H9 (cell line): Measurements from ENCODE around the gene SPATS2. TPM values are rescaled to one million over a fixed set of nuclear protein-coding genes. Genes with fewer than 3 reads are reported as not detected.
A peak's percentile ranks its signal among the peaks of the same experiment; 100 is the strongest.

Experiments
- DNase-seq: peaks from one replicate; pipeline ENCODE4 v3.0.0-alpha.2; 2017
- H2AFZ ChIP-seq: one replicate; pipeline ENCODE4 v1.6.1; 2013; ENCODE audit warnings: mild to moderate bottlenecking, low read length, control low read depth, moderate library complexity
- H2AK5ac ChIP-seq: 2 replicates; pipeline ENCODE4 v1.6.1; 2013; ENCODE audit warnings: low read length, control low read depth, mixed read lengths; ENCODE audit not compliant: insufficient read length
- H2BK120ac ChIP-seq: one replicate; pipeline ENCODE4 v1.6.1; 2013; ENCODE audit warnings: low read depth, mild to moderate bottlenecking, low read length, control low read depth, inconsistent platforms; ENCODE audit not compliant: poor library complexity, severe bottlenecking
- H2BK12ac ChIP-seq: 2 replicates; pipeline ENCODE4 v1.6.1; 2013; ENCODE audit warnings: low read length, control low read depth, mixed read lengths, low read depth; ENCODE audit not compliant: insufficient read length
- H2BK15ac ChIP-seq: 2 replicates; pipeline ENCODE4 v1.6.1; 2013; ENCODE audit warnings: low read depth, low read length, control low read depth
- H2BK20ac ChIP-seq: one replicate; pipeline ENCODE4 v1.6.1; 2013; ENCODE audit warnings: low read depth, mild to moderate bottlenecking, low read length, control low read depth, inconsistent platforms; ENCODE audit not compliant: poor library complexity, severe bottlenecking
- H2BK5ac ChIP-seq: 2 replicates; pipeline ENCODE4 v1.6.1; 2013; ENCODE audit warnings: low read length, control low read depth, mixed read lengths; ENCODE audit not compliant: insufficient read length
- H3K14ac ChIP-seq: 2 replicates; pipeline ENCODE4 v1.6.1; 2013; ENCODE audit warnings: low read length, control low read depth; ENCODE audit not compliant: insufficient read depth
- H3K18ac ChIP-seq: 2 replicates; pipeline ENCODE4 v1.6.1; 2013; ENCODE audit warnings: low read depth, mild to moderate bottlenecking, mixed read lengths, low read length, control low read depth; ENCODE audit not compliant: insufficient read length
- H3K23ac ChIP-seq: 2 replicates; pipeline ENCODE4 v1.6.1; 2013; ENCODE audit warnings: low read length, control low read depth, mixed read lengths, low read depth; ENCODE audit not compliant: insufficient read length
- H3K23me2 ChIP-seq: 2 replicates; pipeline ENCODE4 v1.6.1; 2013; ENCODE audit warnings: low read depth, mild to moderate bottlenecking, mixed read lengths, low read length, control low read depth; ENCODE audit not compliant: insufficient read length, poor library complexity, severe bottlenecking
- H3K27ac ChIP-seq: 2 replicates; pipeline ENCODE4 v1.5.1; 2013; ENCODE audit warnings: low read length, control low read depth, mixed read lengths, low read depth; ENCODE audit not compliant: insufficient read length
- H3K27me3 ChIP-seq: 2 replicates; pipeline ENCODE4 v1.6.1; 2013; ENCODE audit warnings: low read length, control low read depth, inconsistent platforms; ENCODE audit not compliant: insufficient read depth
- H3K4ac ChIP-seq: 2 replicates; pipeline ENCODE4 v1.6.1; 2013; ENCODE audit warnings: low read depth, mild to moderate bottlenecking, control low read depth, inconsistent platforms, low read length, moderate library complexity
- H3K4me1 ChIP-seq: 2 replicates; pipeline ENCODE4 v1.6.1; 2013; ENCODE audit warnings: low read length, control low read depth, inconsistent platforms; ENCODE audit not compliant: insufficient read depth
- H3K4me2 ChIP-seq: 2 replicates; pipeline ENCODE4 v1.6.1; 2013; ENCODE audit warnings: low read length, control low read depth, mixed read lengths; ENCODE audit not compliant: insufficient read length, insufficient read depth
- H3K56ac ChIP-seq: 2 replicates; pipeline ENCODE4 v1.6.1; 2013; ENCODE audit warnings: low read depth, mild to moderate bottlenecking, mixed read lengths, low read length, control low read depth; ENCODE audit not compliant: insufficient read length
- H3K79me1 ChIP-seq: 2 replicates; pipeline ENCODE4 v1.6.1; 2013; ENCODE audit warnings: low read depth, mild to moderate bottlenecking, moderate library complexity, low read length, control low read depth, inconsistent platforms; ENCODE audit not compliant: insufficient read depth, poor library complexity, severe bottlenecking
- H3K79me2 ChIP-seq: 2 replicates; pipeline ENCODE4 v1.6.1; 2013; ENCODE audit warnings: low read length, control low read depth, inconsistent platforms; ENCODE audit not compliant: insufficient read depth
- H3K9ac ChIP-seq: 2 replicates; pipeline ENCODE4 v1.6.1; 2013; ENCODE audit warnings: low read length, control low read depth, mixed read lengths; ENCODE audit not compliant: insufficient read length; ENCODE audit errors: extremely low read depth
- H3K9me3 ChIP-seq: one replicate; pipeline ENCODE4 v1.6.1; 2013; ENCODE audit warnings: low read depth, low read length, inconsistent platforms; ENCODE audit not compliant: control insufficient read depth
- H3T11ph ChIP-seq: one replicate; pipeline ENCODE4 v1.6.1; 2013; ENCODE audit warnings: mild to moderate bottlenecking, low read length, control low read depth, inconsistent platforms
- H4K20me1 ChIP-seq: one replicate; pipeline ENCODE4 v1.6.1; 2013; ENCODE audit not compliant: control insufficient read depth, insufficient read length, insufficient read depth
- H4K5ac ChIP-seq: 2 replicates; pipeline ENCODE4 v1.6.1; 2013; ENCODE audit warnings: low read depth, mild to moderate bottlenecking, mixed read lengths, low read length, control low read depth; ENCODE audit not compliant: insufficient read length
- H4K8ac ChIP-seq: replicated peaks from 2 replicates; pipeline ENCODE4 v1.6.1; 2013; ENCODE audit warnings: low read length, control low read depth, mixed read lengths, low read depth; ENCODE audit not compliant: insufficient read length
- H4K91ac ChIP-seq: 2 replicates; pipeline ENCODE4 v1.6.1; 2013; ENCODE audit warnings: low read depth, mild to moderate bottlenecking, moderate library complexity, mixed read lengths, low read length, control low read depth; ENCODE audit not compliant: insufficient read length
- H3K27ac Mint-ChIP-seq, 3 experiments: 2 replicates in 2 of 3; 3 replicates in 1 of 3; pipeline ENCODE4 v1.8.0; 2020 to 2021; ENCODE audit warnings: mixed read lengths in 3 of 3, mild to moderate bottlenecking in 1 of 3, moderate library complexity in 1 of 3
- H3K27me3 Mint-ChIP-seq: 2 replicates; pipeline ENCODE4 v1.8.0; 2021; ENCODE audit warnings: low read depth, mild to moderate bottlenecking, moderate library complexity, mixed read lengths
- H3K36me3 Mint-ChIP-seq, 3 experiments: 2 replicates in 2 of 3; 3 replicates in 1 of 3; pipeline ENCODE4 v1.8.0; 2020 to 2021; ENCODE audit warnings: low read depth in 3 of 3, mixed read lengths in 3 of 3; ENCODE audit not compliant: insufficient read depth in 1 of 3
- H3K4me1 Mint-ChIP-seq, 2 experiments: 2 replicates each; pipeline ENCODE4 v1.8.0; 2020; ENCODE audit warnings: mixed read lengths in 2 of 2
- H3K4me3 Mint-ChIP-seq, 2 experiments: 2 replicates in 1 of 2; 3 replicates in 1 of 2; pipeline ENCODE4 v1.8.0; 2020 to 2021; ENCODE audit warnings: mild to moderate bottlenecking in 2 of 2, mixed read lengths in 2 of 2, moderate library complexity in 1 of 2
- H3K9me3 Mint-ChIP-seq, 2 experiments: 2 replicates in 1 of 2; 3 replicates in 1 of 2; pipeline ENCODE4 v1.8.0; 2020; ENCODE audit warnings: mild to moderate bottlenecking in 2 of 2, mixed read lengths in 2 of 2, moderate library complexity in 1 of 2
- CTCF ChIP-seq: fragments of 200-600 bp; sonication (generic); conservative IDR thresholded peaks from 3 replicates; pipeline ENCODE4 v1.8.0; 2021; ENCODE audit warnings: antibody characterized with exemption, mild to moderate bottlenecking
- WGBS: extraction: QIAGEN DNeasy Blood & Tissue Kit; methylation state at CpG from one replicate; pipeline ENCODE4 v1.1.7; 2013; ENCODE audit warnings: missing lambda C conversion rate, low lambda C conversion rate, mixed read lengths; ENCODE audit not compliant: insufficient read length; ENCODE audit errors: extremely low coverage; 5-methylcytosine and 5-hydroxymethylcytosine counted together
- total RNA-seq: library from RNA; stranded (reverse); gene quantifications from 2 replicates; pipeline ENCODE4 v1.2.1, GENCODE V29; 2021

Gene SPATS2
- total RNA-seq, 1 experiment from 2014 or later, result 17.1 TPM

GRCh38 chr12:49476091-49476490 lies 108.8 kb downstream of the SPATS2 start:
- Mint-ChIP-seq H3K4me3 (no peak overlapping the region), H3K36me3 (peaks cover 1 to 6% (median 4%) of the 10 kb centered on the region in 3 experiments; a peak in 6 of 7 replicates), H3K4me1 (peaks cover 21 to 24% of the 10 kb centered on the region in 2 experiments), H3K27ac (peak overlapping the region in 1 of 3 experiments; percentile 69; a peak in 3 of 7 replicates), H3K27me3 (no peaks in the 10 kb centered on the region), H3K9me3 (no peaks in the 10 kb centered on the region)
- no peak for TF ChIP-seq CTCF
- no peak overlapping the region for H3K56ac ChIP-seq
- H3K23ac ChIP-seq, result no peak overlapping the region
- no peaks in the 10 kb centered on the region for H4K20me1 ChIP-seq
- H3K79me2 ChIP-seq, result no peaks in the 10 kb centered on the region; the same call in 1 of the 2 replicates
- no peak overlapping the region for H2BK20ac ChIP-seq
- H2BK5ac ChIP-seq, result no peak overlapping the region
- no peaks in the 10 kb centered on the region for H3K27me3 ChIP-seq
- no peak overlapping the region for H3K27ac ChIP-seq
- H4K91ac ChIP-seq, result no peak overlapping the region
- peak; percentile 49 for DNase-seq
- no peak overlapping the region for H2BK120ac ChIP-seq
- H4K5ac ChIP-seq, result no peak overlapping the region
- no peaks in the 10 kb centered on the region for H3K23me2 ChIP-seq
- H3K4ac ChIP-seq, result no peak overlapping the region
- H3K18ac ChIP-seq, result no peak overlapping the region
- H2AK5ac ChIP-seq, result no peak overlapping the region
- H3K4me2 ChIP-seq, result no peak overlapping the region
- no peak overlapping the region for H2BK12ac ChIP-seq
- WGBS, result no CpG with 5 or more reads among the region's 12 CpGs
- H3K9ac ChIP-seq, result no peak overlapping the region
- no peak overlapping the region for H2BK15ac ChIP-seq
- H3K4me1 ChIP-seq, result no peaks in the 10 kb centered on the region; the same call in 1 of the 2 replicates
- H3K9me3 ChIP-seq, result no peaks in the 10 kb centered on the region
- no peak overlapping the region; the same call in 1 of the 2 replicates for H3K14ac ChIP-seq
- H4K8ac ChIP-seq, result no peak overlapping the region
- peaks cover 2% of the 10 kb centered on the region for H3K79me1 ChIP-seq
- no peak overlapping the region for H3T11ph ChIP-seq
- H2AFZ ChIP-seq, result no peak overlapping the region
